ENCODE results near the gene BBX.

- TF ChIP-seq TAF1 (conservative IDR thresholded peaks at IDR 0.05) (no peak), CTCF (IDR thresholded peaks at IDR 0.05; ENCODE audit: low read depth, low read length, missing input control) (no peak), MAX (IDR thresholded peaks at IDR 0.05) (no peak), ATF3 (IDR thresholded peaks at IDR 0.05) (no peak), NR2F2 (IDR thresholded peaks at IDR 0.05) (peak; percentile 25), FOXA2 (IDR thresholded peaks at IDR 0.05) (no peak), YY1 (IDR thresholded peaks at IDR 0.05) (no peak)
Measured at GRCh38 chr3:107813026-107813425, 290.3 kb downstream of the BBX start.
